ENCODE results near the gene POLR3H.
A peak's percentile ranks its signal among the peaks of the same experiment; 100 is the strongest.

The POLR3H gene

DNA sequence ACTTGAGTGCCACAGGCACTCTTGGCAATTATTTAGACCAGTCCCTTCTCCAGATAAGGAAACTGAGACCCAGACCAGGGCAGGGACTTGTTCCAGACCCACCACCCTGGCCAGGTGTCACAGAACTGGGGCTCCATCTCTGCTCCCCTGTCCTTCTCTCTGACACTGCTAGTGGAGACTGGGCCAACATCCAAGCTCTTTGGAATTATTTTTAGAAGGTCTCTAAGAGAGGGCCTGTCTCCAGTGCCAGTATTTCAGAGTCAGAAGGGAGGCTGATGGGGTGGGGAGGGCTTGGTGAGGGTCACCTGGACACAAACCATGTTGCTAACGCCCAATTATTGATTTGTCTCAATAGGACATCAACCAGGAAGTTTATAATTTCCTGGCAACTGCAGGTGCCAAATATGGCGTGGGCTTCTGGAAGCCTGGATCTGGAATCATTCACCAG, 32.7 kb downstream of the POLR3H start:
- DNase-seq: no peak
- CTCF ChIA-PET: interaction anchor here (1.1 kb wide), 1 partner anchor 85 kb away, joined by 3 read pairs; no protein-coding TSS in a partner anchor
- POLR2A ChIA-PET: interaction anchor here (0.7 kb wide), 1 partner anchor 16 kb away, joined by 3 read pairs; no protein-coding TSS in a partner anchor
- Histone ChIP-seq H3K9me3 (ENCODE audit: control extremely low read depth in 1 of 5, control insufficient read depth in 4 of 5, insufficient read depth in 2 of 5, low read depth in 1 of 5, low read length in 4 of 5) (no peaks in the 10 kb centered on the region), H3K27ac (ENCODE audit: insufficient read depth in 1 of 2, low read depth in 1 of 2, low read length in 2 of 2, poor library complexity in 1 of 2, severe bottlenecking in 2 of 2) (no peak overlapping the region), H3K36me3 (ENCODE audit: control insufficient read depth in 4 of 4, insufficient read depth in 4 of 4, low read length in 3 of 4) (peaks cover 17 to 87% (median 57%) of the 10 kb centered on the region in 4 experiments), H3K4me3 (ENCODE audit: control insufficient read depth in 1 of 7, extremely low read depth in 1 of 7, insufficient read depth in 4 of 7, low read depth in 2 of 7, low read length in 6 of 7) (no peak overlapping the region), H3K27me3 (replicated peaks in 2 of 5; ENCODE audit: control insufficient read depth in 4 of 5, insufficient read depth in 5 of 5, low read length in 4 of 5) (no peaks in the 10 kb centered on the region), H3K4me1 (ENCODE audit: control extremely low read depth in 1 of 4, control insufficient read depth in 4 of 4, insufficient read depth in 4 of 4, low read length in 3 of 4) (no peaks in the 10 kb centered on the region)
- WGBS (ENCODE audit: insufficient coverage): 95% methylated on average over 2 of the region's 2 CpGs

DNA sequence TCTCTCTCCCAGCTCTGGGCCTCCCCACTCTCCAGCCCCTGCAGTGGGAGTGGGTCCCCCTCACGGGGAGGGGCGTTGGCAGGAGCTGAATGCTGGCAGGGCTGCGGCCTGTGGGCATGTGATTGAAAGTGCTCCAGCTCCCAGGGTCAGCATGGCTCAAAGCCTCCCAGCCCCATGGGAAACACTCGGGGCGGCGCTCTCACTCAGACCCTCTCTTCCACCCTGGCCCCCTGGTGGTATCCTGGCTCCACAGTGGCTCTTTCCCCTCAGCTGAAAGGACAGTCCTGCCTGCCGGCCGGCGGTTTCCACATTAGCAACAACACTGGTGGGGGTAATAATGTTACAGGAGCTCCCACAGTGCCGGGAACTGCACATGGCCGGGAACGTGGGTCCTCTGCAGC, 35.5 kb downstream of the POLR3H start:
- H3K4me1 ChIP-seq (ENCODE audit: control extremely low read depth in 1 of 4, control insufficient read depth in 4 of 4, insufficient read depth in 4 of 4, low read length in 3 of 4): no peaks in the 10 kb centered on the region
- H3K4me3 ChIP-seq (ENCODE audit: control insufficient read depth in 1 of 7, extremely low read depth in 1 of 7, insufficient read depth in 4 of 7, low read depth in 2 of 7, low read length in 6 of 7): no peak overlapping the region
- no peaks in the 10 kb centered on the region for H3K27me3 ChIP-seq (replicated peaks in 2 of 5; ENCODE audit: control insufficient read depth in 4 of 5, insufficient read depth in 5 of 5, low read length in 4 of 5)
- H3K27ac ChIP-seq (ENCODE audit: insufficient read depth in 1 of 2, low read depth in 1 of 2, low read length in 2 of 2, poor library complexity in 1 of 2, severe bottlenecking in 2 of 2): no peak overlapping the region
- 94% methylated on average over 6 of the region's 12 CpGs for WGBS (ENCODE audit: insufficient coverage)
- H3K9me3 ChIP-seq (ENCODE audit: control extremely low read depth in 1 of 5, control insufficient read depth in 4 of 5, insufficient read depth in 2 of 5, low read depth in 1 of 5, low read length in 4 of 5): no peaks in the 10 kb centered on the region
- DNase-seq: no peak
- ChIA-PET POLR2A (interaction anchor here (0.6 kb wide), 1 partner anchor 29 kb away, joined by 5 read pairs; no protein-coding TSS in a partner anchor), CTCF (interaction anchor here (0.6 to 1.7 kb wide), 2 partner anchors 9 to 12 kb away, joined by 3 to 5 read pairs; no protein-coding TSS in a partner anchor)
- peaks cover 17 to 77% (median 47%) of the 10 kb centered on the region in 4 experiments for H3K36me3 ChIP-seq (ENCODE audit: control insufficient read depth in 4 of 4, insufficient read depth in 4 of 4, low read length in 3 of 4)

DNA sequence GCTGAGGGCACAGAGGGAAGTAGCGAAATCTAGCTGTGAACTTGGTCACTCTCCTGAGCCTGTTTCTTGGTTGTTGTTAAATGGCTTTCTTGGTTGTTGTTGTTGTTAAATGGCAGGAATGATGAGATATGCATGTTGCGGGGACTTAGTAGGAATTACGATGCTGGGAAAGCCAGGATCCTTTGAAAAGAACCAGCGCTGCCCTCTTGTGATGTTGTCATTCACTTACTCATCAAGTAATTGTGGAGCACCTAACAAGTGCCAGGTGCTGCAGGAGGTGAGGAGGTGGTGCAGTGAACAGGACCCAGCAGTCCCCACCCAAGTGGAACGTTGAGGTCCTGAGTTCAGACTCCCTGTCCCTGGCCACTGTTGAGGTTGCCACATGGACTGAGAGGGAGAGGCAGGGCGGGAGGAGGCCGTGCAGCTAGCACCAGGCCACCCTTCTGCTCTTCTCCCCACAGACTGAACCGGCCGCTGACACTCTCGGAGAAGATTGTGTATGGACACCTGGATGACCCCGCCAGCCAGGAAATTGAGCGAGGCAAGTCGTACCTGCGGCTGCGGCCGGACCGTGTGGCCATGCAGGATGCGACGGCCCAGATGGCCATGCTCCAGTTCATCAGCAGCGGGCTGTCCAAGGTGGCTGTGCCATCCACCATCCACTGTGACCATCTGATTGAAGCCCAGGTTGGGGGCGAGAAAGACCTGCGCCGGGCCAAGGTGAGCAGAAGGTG, 36.8 kb downstream of the POLR3H start:
- H3K27ac ChIP-seq (ENCODE audit: insufficient read depth in 1 of 2, low read depth in 1 of 2, low read length in 2 of 2, poor library complexity in 1 of 2, severe bottlenecking in 2 of 2): no peak overlapping the region
- H3K4me3 ChIP-seq (ENCODE audit: control insufficient read depth in 1 of 7, extremely low read depth in 1 of 7, insufficient read depth in 4 of 7, low read depth in 2 of 7, low read length in 6 of 7): no peak overlapping the region
- CTCF ChIA-PET: interaction anchor here (0.7 kb wide), 2 partner anchors 10 to 104 kb away, joined by 3 read pairs; no protein-coding TSS in a partner anchor
- no peak for DNase-seq
- no peaks in the 10 kb centered on the region for H3K4me1 ChIP-seq (ENCODE audit: control extremely low read depth in 1 of 4, control insufficient read depth in 4 of 4, insufficient read depth in 4 of 4, low read length in 3 of 4)
- 98% methylated on average over 21 of the region's 23 CpGs for WGBS (ENCODE audit: insufficient coverage)
- no peaks in the 10 kb centered on the region for H3K27me3 ChIP-seq (replicated peaks in 2 of 5; ENCODE audit: control insufficient read depth in 4 of 5, insufficient read depth in 5 of 5, low read length in 4 of 5)
- POLR2A ChIA-PET: no interaction called here
- H3K36me3 ChIP-seq (ENCODE audit: control insufficient read depth in 4 of 4, insufficient read depth in 4 of 4, low read length in 3 of 4): peaks cover 14 to 68% (median 39%) of the 10 kb centered on the region in 4 experiments
- H3K9me3 ChIP-seq (ENCODE audit: control extremely low read depth in 1 of 5, control insufficient read depth in 4 of 5, insufficient read depth in 2 of 5, low read depth in 1 of 5, low read length in 4 of 5): no peaks in the 10 kb centered on the region

DNA sequence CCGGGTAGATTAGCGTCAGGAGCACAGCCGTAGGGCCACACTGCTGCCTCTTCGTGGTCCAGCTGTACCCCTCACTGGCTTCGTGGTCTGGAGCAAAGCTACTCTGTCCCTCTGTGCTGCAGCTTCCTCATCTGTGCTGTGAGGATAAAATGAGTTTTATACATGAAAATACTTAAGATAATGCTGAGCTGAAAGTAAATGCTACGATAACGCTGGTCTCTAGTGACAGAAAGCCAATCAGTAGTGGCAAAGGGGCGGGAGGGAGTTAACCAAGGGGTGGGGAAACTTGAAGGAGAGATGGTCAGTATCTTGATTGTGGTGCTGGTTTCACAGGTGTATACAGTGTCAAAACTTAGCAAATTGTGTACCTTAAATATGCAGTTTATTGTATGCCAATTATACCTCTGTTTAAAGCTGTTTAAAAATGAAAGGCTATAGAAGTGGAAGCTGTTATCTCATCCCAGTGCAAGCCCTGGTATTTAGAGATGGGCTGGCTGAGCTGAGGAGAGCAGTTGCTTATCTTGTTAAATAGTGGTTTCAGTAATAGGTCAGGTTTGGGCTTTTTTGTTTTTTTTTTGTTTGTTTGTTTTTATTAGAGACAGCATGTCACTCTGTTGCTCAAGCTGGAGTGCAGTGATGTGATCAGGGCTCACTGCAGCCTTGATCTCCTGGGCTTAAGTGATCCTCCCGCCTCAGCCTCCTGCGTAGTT, 38.6 kb downstream of the POLR3H start:
- ChIA-PET POLR2A (interaction anchor here (0.6 kb wide), 1 partner anchor 25 kb away, joined by 5 read pairs; no protein-coding TSS in a partner anchor), CTCF (interaction anchor here (0.9 to 3.4 kb wide), 6 partner anchors 8 to 104 kb away, joined by 3 to 12 read pairs (median 4); partner anchors contain the start of gene ACO2)
- peak in 1 of 3 donors; percentile 26 for DNase-seq
- H3K36me3 ChIP-seq (ENCODE audit: control insufficient read depth in 4 of 4, insufficient read depth in 4 of 4, low read length in 3 of 4): peaks cover 14 to 71% (median 45%) of the 10 kb centered on the region in 4 experiments
- no peak overlapping the region for H3K4me3 ChIP-seq (ENCODE audit: control insufficient read depth in 1 of 7, extremely low read depth in 1 of 7, insufficient read depth in 4 of 7, low read depth in 2 of 7, low read length in 6 of 7)
- no peaks in the 10 kb centered on the region for H3K9me3 ChIP-seq (ENCODE audit: control extremely low read depth in 1 of 5, control insufficient read depth in 4 of 5, insufficient read depth in 2 of 5, low read depth in 1 of 5, low read length in 4 of 5)
- H3K27ac ChIP-seq (ENCODE audit: insufficient read depth in 1 of 2, low read depth in 1 of 2, low read length in 2 of 2, poor library complexity in 1 of 2, severe bottlenecking in 2 of 2): no peak overlapping the region
- no peaks in the 10 kb centered on the region for H3K27me3 ChIP-seq (replicated peaks in 2 of 5; ENCODE audit: control insufficient read depth in 4 of 5, insufficient read depth in 5 of 5, low read length in 4 of 5)
- WGBS (ENCODE audit: insufficient coverage): 97% methylated on average over 6 of the region's 10 CpGs
- no peaks in the 10 kb centered on the region for H3K4me1 ChIP-seq (ENCODE audit: control extremely low read depth in 1 of 4, control insufficient read depth in 4 of 4, insufficient read depth in 4 of 4, low read length in 3 of 4)

DNA sequence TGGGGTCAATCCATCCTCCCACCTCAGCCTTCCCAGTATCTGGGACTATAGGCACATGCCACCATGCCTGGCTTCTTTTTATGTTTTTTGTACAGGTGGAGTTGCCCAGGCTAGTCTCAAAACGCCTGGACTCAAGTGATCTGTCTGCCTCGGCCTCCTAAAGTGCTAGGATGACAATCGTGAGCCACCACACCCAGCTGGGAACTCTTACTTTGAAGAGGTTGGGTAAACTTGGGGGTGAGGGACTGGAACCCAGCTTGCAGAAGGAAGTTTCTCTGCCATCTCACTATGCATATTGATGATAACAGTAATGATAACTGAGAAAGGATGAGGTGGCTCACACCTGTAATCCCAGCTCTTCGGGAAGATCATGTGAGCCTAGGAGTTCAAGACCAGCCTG, 39.5 kb downstream of the POLR3H start:
- no peaks in the 10 kb centered on the region for H3K9me3 ChIP-seq (ENCODE audit: control extremely low read depth in 1 of 5, control insufficient read depth in 4 of 5, insufficient read depth in 2 of 5, low read depth in 1 of 5, low read length in 4 of 5)
- 100% methylated on average over 3 of the region's 4 CpGs for WGBS (ENCODE audit: insufficient coverage)
- DNase-seq: no peak
- peaks cover 16 to 67% (median 45%) of the 10 kb centered on the region in 4 experiments for H3K36me3 ChIP-seq (ENCODE audit: control insufficient read depth in 4 of 4, insufficient read depth in 4 of 4, low read length in 3 of 4)
- H3K27me3 ChIP-seq (replicated peaks in 2 of 5; ENCODE audit: control insufficient read depth in 4 of 5, insufficient read depth in 5 of 5, low read length in 4 of 5): no peaks in the 10 kb centered on the region
- POLR2A ChIA-PET: no interaction called here
- H3K27ac ChIP-seq (ENCODE audit: insufficient read depth in 1 of 2, low read depth in 1 of 2, low read length in 2 of 2, poor library complexity in 1 of 2, severe bottlenecking in 2 of 2): no peak overlapping the region
- H3K4me1 ChIP-seq (ENCODE audit: control extremely low read depth in 1 of 4, control insufficient read depth in 4 of 4, insufficient read depth in 4 of 4, low read length in 3 of 4): no peaks in the 10 kb centered on the region
- CTCF ChIA-PET: interaction anchor here (1.2 to 3.4 kb wide), 4 partner anchors 9 to 101 kb away, joined by 3 to 12 read pairs (median 8); no protein-coding TSS in a partner anchor
- H3K4me3 ChIP-seq (ENCODE audit: control insufficient read depth in 1 of 7, extremely low read depth in 1 of 7, insufficient read depth in 4 of 7, low read depth in 2 of 7, low read length in 6 of 7): no peak overlapping the region

DNA sequence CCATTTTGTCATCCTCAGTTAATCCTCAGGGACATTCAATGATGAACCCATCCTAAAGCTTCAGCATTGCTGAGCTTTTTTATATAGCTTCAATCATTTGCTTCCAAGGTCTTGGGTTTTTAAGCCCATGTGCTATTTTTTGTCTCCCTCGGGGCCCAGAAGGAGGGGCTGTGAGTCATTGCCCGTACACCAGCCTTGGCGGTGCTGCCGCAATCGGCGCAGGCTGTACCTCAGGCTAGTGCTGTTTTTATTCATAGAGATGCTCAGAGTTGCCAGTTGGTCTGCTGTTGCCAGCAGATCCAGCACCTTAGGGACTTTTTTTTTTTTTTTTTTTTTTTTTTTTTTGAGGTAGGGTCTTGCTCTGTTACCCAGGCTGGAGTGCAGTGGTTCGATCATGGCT, 39.9 kb downstream of the POLR3H start:
- no peak overlapping the region for H3K27ac ChIP-seq (ENCODE audit: insufficient read depth in 1 of 2, low read depth in 1 of 2, low read length in 2 of 2, poor library complexity in 1 of 2, severe bottlenecking in 2 of 2)
- no peaks in the 10 kb centered on the region for H3K27me3 ChIP-seq (replicated peaks in 2 of 5; ENCODE audit: control insufficient read depth in 4 of 5, insufficient read depth in 5 of 5, low read length in 4 of 5)
- H3K4me1 ChIP-seq (ENCODE audit: control extremely low read depth in 1 of 4, control insufficient read depth in 4 of 4, insufficient read depth in 4 of 4, low read length in 3 of 4): no peaks in the 10 kb centered on the region
- DNase-seq: peak in 1 of 3 donors; percentile 24
- H3K36me3 ChIP-seq (ENCODE audit: control insufficient read depth in 4 of 4, insufficient read depth in 4 of 4, low read length in 3 of 4): peaks cover 17 to 69% (median 48%) of the 10 kb centered on the region in 4 experiments
- ChIA-PET POLR2A (no interaction called here), CTCF (interaction anchor here (2.1 to 3.4 kb wide), 3 partner anchors 9 to 101 kb away, joined by 5 to 12 read pairs (median 11); no protein-coding TSS in a partner anchor)
- no peak overlapping the region for H3K4me3 ChIP-seq (ENCODE audit: control insufficient read depth in 1 of 7, extremely low read depth in 1 of 7, insufficient read depth in 4 of 7, low read depth in 2 of 7, low read length in 6 of 7)
- WGBS (ENCODE audit: insufficient coverage): 85% methylated on average over 5 of the region's 7 CpGs
- no peaks in the 10 kb centered on the region for H3K9me3 ChIP-seq (ENCODE audit: control extremely low read depth in 1 of 5, control insufficient read depth in 4 of 5, insufficient read depth in 2 of 5, low read depth in 1 of 5, low read length in 4 of 5)

Measured in common myeloid progenitor, CD34-positive (primary cell).